ENCODE measurements around the gene TNFSF9. TPM values are rescaled to one million over a fixed set of nuclear protein-coding genes. Genes with fewer than 3 reads are reported as not detected.

TNFSF9 gene
- total and polyA plus RNA-seq, 8 donors, result 0.20 to 10.2 (median 0.40) TPM

DNA sequence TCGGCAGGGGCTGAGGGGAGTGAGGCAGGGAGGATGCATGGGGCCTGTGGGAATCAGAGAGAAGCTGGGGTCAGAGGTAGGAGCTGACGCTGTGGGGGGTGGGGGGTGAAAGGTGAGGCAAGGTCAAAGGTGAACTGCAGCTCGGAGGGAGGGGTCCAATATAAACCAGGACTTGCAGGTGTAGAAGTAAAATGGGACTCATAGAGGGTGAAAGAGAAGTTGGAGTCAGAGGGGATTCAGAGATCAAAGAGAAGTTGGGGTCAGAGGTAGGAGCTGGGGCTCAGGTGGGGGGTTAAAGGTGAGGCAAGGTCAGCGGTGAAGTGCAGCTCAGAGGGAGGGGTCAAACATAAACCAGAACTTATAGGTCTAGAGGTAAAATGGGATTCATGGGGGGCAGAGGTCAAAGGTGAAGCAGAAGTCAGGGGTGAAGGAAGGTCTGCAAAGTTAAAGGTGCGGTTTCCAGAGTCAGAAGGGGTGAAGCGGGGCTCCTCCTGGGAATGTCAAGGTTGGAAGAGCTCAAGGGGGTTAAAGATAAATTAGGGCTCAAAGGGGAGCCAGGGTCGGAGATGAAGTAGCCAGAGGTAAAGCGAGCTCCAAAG lies 36.3 kb upstream of the TNFSF9 start:
- intact Hi-C loops (cut with DNase I), result no loop called here
- Histone ChIP-seq H3K4me3 (no peak overlapping the region), H3K4me1 (no peaks in the 10 kb centered on the region), H3K27me3 (peaks cover 0 to 8% of the 10 kb centered on the region in 2 donors), H3K36me3 (no peaks in the 10 kb centered on the region), H3K9me3 (peaks cover 0 to 7% of the 10 kb centered on the region in 2 donors), H3K27ac (no peak overlapping the region)
- ATAC-seq (no peak), DNase-seq (no peak)
- no peak for TF ChIP-seq CTCF (IDR thresholded peaks at IDR 0.05)

GRCh38 chr19:6495947-6496346 lies 34.9 kb upstream of the TNFSF9 start:
- H3K9me3 ChIP-seq, result peaks cover 0 to 7% of the 10 kb centered on the region in 2 donors
- no peaks in the 10 kb centered on the region for H3K36me3 ChIP-seq
- no peaks in the 10 kb centered on the region for H3K4me1 ChIP-seq
- intact Hi-C loops (cut with DNase I), result no loop called here
- ATAC-seq (no peak), DNase-seq (no peak)
- H3K27me3 ChIP-seq, result peaks cover 3 to 22% of the 10 kb centered on the region in 2 donors
- H3K27ac ChIP-seq, result no peak overlapping the region
- no peak for TF ChIP-seq CTCF (IDR thresholded peaks at IDR 0.05)
- H3K4me3 ChIP-seq, result no peak overlapping the region

GRCh38 chr19:6498294-6499036 lies 32.4 kb upstream of the TNFSF9 start:
- Histone ChIP-seq H3K27ac (no peak overlapping the region), H3K27me3 (peaks cover 23 to 47% of the 10 kb centered on the region in 2 donors), H3K36me3 (no peaks in the 10 kb centered on the region), H3K4me1 (peaks cover 6 to 11% of the 10 kb centered on the region in 2 donors), H3K4me3 (no peak overlapping the region), H3K9me3 (no peaks in the 10 kb centered on the region)
- no peak for TF ChIP-seq CTCF (IDR thresholded peaks at IDR 0.05)
- ATAC-seq (no peak), DNase-seq (no peak)
- intact Hi-C loops (cut with DNase I), result no loop called here

- no peak for TF ChIP-seq CTCF (IDR thresholded peaks at IDR 0.05)
These were observed 31.6 kb upstream of the TNFSF9 start for GRCh38 chr19:6499052-6499790.

More at GRCh38 chr19:6499052-6499790, 31.6 kb upstream of the TNFSF9 start:
- Histone ChIP-seq H3K27ac (no peak overlapping the region), H3K9me3 (no peaks in the 10 kb centered on the region), H3K4me3 (no peak overlapping the region), H3K36me3 (no peaks in the 10 kb centered on the region), H3K27me3 (peaks cover 23 to 55% of the 10 kb centered on the region in 2 donors), H3K4me1 (peaks cover 6 to 11% of the 10 kb centered on the region in 2 donors)
- no peak for ATAC-seq
- no peak for DNase-seq
- intact Hi-C loops (cut with DNase I), result no loop called here

Measured in left lung (tissue), 10 donors.